Endothelial cell (in vitro differentiated cells): Measurements from ENCODE around the gene KCNK7. TPM values are rescaled to one million over a fixed set of nuclear protein-coding genes. Genes with fewer than 3 reads are reported as not detected.

Experiments
- DNase-seq: peaks from one replicate; pipeline ENCODE4 v3.0.0; 2021; ENCODE audit warnings: low spot score
- H3K27ac Mint-ChIP-seq: one replicate; pipeline ENCODE4 v1.8.0; 2021; ENCODE audit warnings: mixed read lengths, inconsistent platforms; ENCODE audit not compliant: unreplicated experiment
- H3K27me3 Mint-ChIP-seq: one replicate; pipeline ENCODE4 v1.8.0; 2021; ENCODE audit warnings: mild to moderate bottlenecking, moderate library complexity, mixed read lengths, inconsistent platforms; ENCODE audit not compliant: unreplicated experiment
- H3K36me3 Mint-ChIP-seq: one replicate; pipeline ENCODE4 v1.8.0; 2021; ENCODE audit warnings: mild to moderate bottlenecking, low read depth, mixed read lengths, inconsistent platforms; ENCODE audit not compliant: unreplicated experiment
- H3K4me1 Mint-ChIP-seq: one replicate; pipeline ENCODE4 v1.8.0; 2021; ENCODE audit warnings: mild to moderate bottlenecking, mixed read lengths, inconsistent platforms; ENCODE audit not compliant: unreplicated experiment
- H3K4me3 Mint-ChIP-seq: one replicate; pipeline ENCODE4 v1.8.0; 2021; ENCODE audit warnings: mild to moderate bottlenecking, mixed read lengths, inconsistent platforms; ENCODE audit not compliant: unreplicated experiment
- H3K9me3 Mint-ChIP-seq: one replicate; pipeline ENCODE4 v1.8.0; 2021; ENCODE audit warnings: mixed read lengths, inconsistent platforms; ENCODE audit not compliant: unreplicated experiment
- total RNA-seq: library from RNA; stranded (reverse); fragmentation: NEBNext Ultra II Directional; extraction: Animal tissue kit (Norgen Biotek cat#: 25700); gene quantifications from one replicate; pipeline ENCODE4 v1.2.1, GENCODE V29; 2021; ENCODE audit not compliant: unreplicated experiment
- TF ChIP-seq, protein P1 (sequence below): fragments of 200-600 bp; sonication (generic); IDR thresholded peaks from one replicate; pipeline ENCODE4 v1.5.0; 2021; ENCODE audit warnings: antibody characterized with exemption; ENCODE audit not compliant: unreplicated experiment

Gene KCNK7
- total RNA-seq, 1 donor from 2014 or later, result 2.0 TPM

GRCh38 chr11:65634109-65634436, 38.5 kb upstream of the KCNK7 start:
- H3K27ac Mint-ChIP-seq, result no peak overlapping the region
- H3K9me3 Mint-ChIP-seq, result no peaks in the 10 kb centered on the region
- H3K4me1 Mint-ChIP-seq, result peaks cover 21% of the 10 kb centered on the region
- H3K36me3 Mint-ChIP-seq, result peaks cover 22% of the 10 kb centered on the region
- no peak for DNase-seq
- peaks cover 7% of the 10 kb centered on the region for H3K27me3 Mint-ChIP-seq
- H3K4me3 Mint-ChIP-seq, result no peak overlapping the region
- TF ChIP-seq, protein P1, sequence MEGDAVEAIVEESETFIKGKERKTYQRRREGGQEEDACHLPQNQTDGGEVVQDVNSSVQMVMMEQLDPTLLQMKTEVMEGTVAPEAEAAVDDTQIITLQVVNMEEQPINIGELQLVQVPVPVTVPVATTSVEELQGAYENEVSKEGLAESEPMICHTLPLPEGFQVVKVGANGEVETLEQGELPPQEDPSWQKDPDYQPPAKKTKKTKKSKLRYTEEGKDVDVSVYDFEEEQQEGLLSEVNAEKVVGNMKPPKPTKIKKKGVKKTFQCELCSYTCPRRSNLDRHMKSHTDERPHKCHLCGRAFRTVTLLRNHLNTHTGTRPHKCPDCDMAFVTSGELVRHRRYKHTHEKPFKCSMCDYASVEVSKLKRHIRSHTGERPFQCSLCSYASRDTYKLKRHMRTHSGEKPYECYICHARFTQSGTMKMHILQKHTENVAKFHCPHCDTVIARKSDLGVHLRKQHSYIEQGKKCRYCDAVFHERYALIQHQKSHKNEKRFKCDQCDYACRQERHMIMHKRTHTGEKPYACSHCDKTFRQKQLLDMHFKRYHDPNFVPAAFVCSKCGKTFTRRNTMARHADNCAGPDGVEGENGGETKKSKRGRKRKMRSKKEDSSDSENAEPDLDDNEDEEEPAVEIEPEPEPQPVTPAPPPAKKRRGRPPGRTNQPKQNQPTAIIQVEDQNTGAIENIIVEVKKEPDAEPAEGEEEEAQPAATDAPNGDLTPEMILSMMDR, result no peak

GRCh38 chr11:65633390-65634108, 37.9 kb upstream of the KCNK7 start:
- H3K27ac Mint-ChIP-seq, result no peak overlapping the region
- peak overlapping the region; percentile 79 for H3K4me3 Mint-ChIP-seq
- peaks cover 23% of the 10 kb centered on the region for H3K36me3 Mint-ChIP-seq
- H3K9me3 Mint-ChIP-seq, result no peaks in the 10 kb centered on the region
- DNase-seq, result no peak
- TF ChIP-seq, protein P1, result no peak
- H3K27me3 Mint-ChIP-seq, result peaks cover 3% of the 10 kb centered on the region
- peaks cover 16% of the 10 kb centered on the region for H3K4me1 Mint-ChIP-seq

GRCh38 chr11:65630215-65630614, 34.6 kb upstream of the KCNK7 start:
- H3K4me3 Mint-ChIP-seq, result no peak overlapping the region
- TF ChIP-seq, protein P1, result no peak
- peaks cover 5% of the 10 kb centered on the region for H3K27me3 Mint-ChIP-seq
- no peak for DNase-seq
- no peak overlapping the region for H3K27ac Mint-ChIP-seq
- H3K9me3 Mint-ChIP-seq, result no peaks in the 10 kb centered on the region
- H3K36me3 Mint-ChIP-seq, result peaks cover 24% of the 10 kb centered on the region
- H3K4me1 Mint-ChIP-seq, result peaks cover 6% of the 10 kb centered on the region

DNA sequence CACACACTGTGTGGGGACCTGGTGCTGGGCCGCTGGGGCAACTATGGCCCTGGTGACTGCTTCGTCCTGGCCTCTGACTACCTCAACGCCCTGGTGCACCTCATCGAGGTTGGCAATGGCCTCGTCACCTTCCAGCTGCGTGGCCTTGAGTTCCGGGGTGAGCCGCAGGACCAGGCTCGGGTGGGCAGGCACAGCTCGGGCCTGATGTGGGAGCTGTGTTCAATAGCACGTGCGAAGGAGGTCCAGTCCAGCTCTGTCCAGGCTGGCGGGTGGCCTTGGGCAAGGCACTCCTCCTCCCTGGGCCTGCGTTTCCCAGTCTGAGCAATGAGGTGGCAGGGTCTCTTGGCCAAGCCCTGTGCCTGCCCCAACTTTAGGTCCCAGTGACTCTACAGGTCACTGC, 34.0 kb upstream of the KCNK7 start:
- no peak overlapping the region for H3K4me3 Mint-ChIP-seq
- TF ChIP-seq, protein P1, result no peak
- H3K4me1 Mint-ChIP-seq, result peaks cover 6% of the 10 kb centered on the region
- H3K27ac Mint-ChIP-seq, result no peak overlapping the region
- H3K27me3 Mint-ChIP-seq, result peaks cover 5% of the 10 kb centered on the region
- no peaks in the 10 kb centered on the region for H3K9me3 Mint-ChIP-seq
- no peak for DNase-seq
- peaks cover 24% of the 10 kb centered on the region for H3K36me3 Mint-ChIP-seq

GRCh38 chr11:65627202-65627601, 31.6 kb upstream of the KCNK7 start:
- no peak overlapping the region for H3K4me3 Mint-ChIP-seq
- H3K27me3 Mint-ChIP-seq, result peaks cover 12% of the 10 kb centered on the region
- TF ChIP-seq, protein P1, result no peak
- DNase-seq, result no peak
- H3K9me3 Mint-ChIP-seq, result no peaks in the 10 kb centered on the region
- peaks cover 22% of the 10 kb centered on the region for H3K36me3 Mint-ChIP-seq
- H3K4me1 Mint-ChIP-seq, result no peaks in the 10 kb centered on the region
- no peak overlapping the region for H3K27ac Mint-ChIP-seq
